K562 (cell line): Measurements from ENCODE around the gene TMEM106B. TPM values are rescaled to one million over a fixed set of nuclear protein-coding genes. Genes with fewer than 3 reads are reported as not detected.

Experiments used
- C11orf30 ChIP-seq: fragments of 450-650 bp; IDR thresholded peaks from 2 replicates; pipeline ENCODE4 v1.6.1; 2016; ENCODE audit warnings: low read depth, mild to moderate bottlenecking
- CHAMP1 ChIP-seq: fragments of 450-650 bp; IDR thresholded peaks from 2 replicates; pipeline ENCODE4 v1.6.1; 2016; ENCODE audit warnings: mild to moderate bottlenecking
- DACH1 ChIP-seq: fragments of 450-650 bp; IDR thresholded peaks from 2 replicates; pipeline ENCODE4 v1.6.1; 2018; ENCODE audit not compliant: partially characterized antibody
- DNMT1 ChIP-seq: fragments of 450-650 bp; IDR thresholded peaks from 2 replicates; pipeline ENCODE4 v1.6.1; 2016; ENCODE audit warnings: antibody characterized with exemption, mild to moderate bottlenecking
- FUS ChIP-seq: fragments of 200-400 bp; formaldehyde crosslinking; optimal IDR thresholded peaks from 2 replicates; pipeline ENCODE3; 2017; ENCODE audit warnings: low read depth, low read length
- KAT2B ChIP-seq: IDR thresholded peaks from one replicate; pipeline ENCODE4 v1.6.1; 2012; ENCODE audit warnings: low read depth, mild to moderate bottlenecking, control low read depth, inconsistent platforms, low read length, moderate library complexity
- KHSRP ChIP-seq: fragments of 450-650 bp; IDR thresholded peaks from 2 replicates; pipeline ENCODE4 v1.6.1; 2017
- KLF16 ChIP-seq: IDR thresholded peaks from 2 replicates; pipeline ENCODE4 v1.6.1; 2016; ENCODE audit warnings: antibody characterized with exemption
- MXI1 ChIP-seq: IDR thresholded peaks from 2 replicates; pipeline ENCODE4 v1.6.1; 2011; ENCODE audit warnings: low read depth, mild to moderate bottlenecking, improper control_type of control experiment, low read length
- MYC ChIP-seq, 2 experiments: fragments of 250-450 bp in 1 of 2; sonication (Bioruptor Pico) in 1 of 2; IDR thresholded peaks; 2 replicates each; pipeline versions ENCODE4 v1.5.1 to v1.6.1; 2012 to 2021; ENCODE audit warnings: low read depth in 2 of 2, borderline replicate concordance in 1 of 2, improper control_type of control experiment in 1 of 2, low read length in 1 of 2, mild to moderate bottlenecking in 1 of 2, moderate library complexity in 1 of 2
- POLR2G ChIP-seq: fragments of 200-400 bp; formaldehyde crosslinking; IDR thresholded peaks from 2 replicates; pipeline ENCODE4 v1.6.1; 2017; ENCODE audit warnings: low read depth, mild to moderate bottlenecking, antibody characterized with exemption, low read length, moderate library complexity
- SMARCE1 ChIP-seq: fragments of 450-650 bp; IDR thresholded peaks from 2 replicates; pipeline ENCODE4 v1.7.1; 2016; ENCODE audit warnings: mild to moderate bottlenecking
- THAP7 ChIP-seq: fragments of 250-450 bp; sonication (Bioruptor Pico); IDR thresholded peaks from 2 replicates; pipeline ENCODE4 v1.5.0; 2021
- ZBTB34 ChIP-seq: fragments of 250-450 bp; sonication (Bioruptor Pico); IDR thresholded peaks from 2 replicates; pipeline ENCODE4 v1.8.0; 2021; ENCODE audit warnings: mild to moderate bottlenecking, moderate library complexity
- ZBTB43 ChIP-seq: sonication (generic); formaldehyde crosslinking; IDR thresholded peaks from 2 replicates; pipeline ENCODE4 v1.8.0; 2023; ENCODE audit warnings: mild to moderate bottlenecking, missing genetic modification reagents
- ZNF12 ChIP-seq: sonication (generic); formaldehyde crosslinking; IDR thresholded peaks from 2 replicates; pipeline ENCODE4 v1.4.0; 2020; ENCODE audit warnings: mild to moderate bottlenecking, missing genetic modification reagents
- ZNF551 ChIP-seq: fragments of 250-450 bp; sonication (Bioruptor Pico); IDR thresholded peaks from 2 replicates; pipeline ENCODE4 v1.5.0; 2021; ENCODE audit warnings: mild to moderate bottlenecking, moderate library complexity
- ZNF780A ChIP-seq: fragments of 250-450 bp; sonication (Bioruptor Pico); IDR thresholded peaks from 2 replicates; pipeline ENCODE4 v1.5.0; 2021; ENCODE audit warnings: mild to moderate bottlenecking
- polyA plus RNA-seq, 8 experiments: library from polyadenylated mRNA; depleted of rRNA in 4 of 8; stranded (reverse) in 5 of 8; unstranded in 3 of 8; fragments of >200 nt; fragmentation: Nextera tagmentation in 2 of 8; fragmentation: Illumina TruSeq in 1 of 8; extraction: Ambion mirVana in 2 of 8; extraction: Trizol in 1 of 8; gene quantifications; 2 replicates each; pipeline versions ENCODE4 v1.2.1 to v1.2.3, GENCODE V29; 2011 to 2014; ENCODE audit warnings: inconsistent platforms in 1 of 8, missing spikeins in 1 of 8
- total RNA-seq, 7 experiments: library from RNA; depleted of rRNA in 6 of 7; stranded (reverse); fragments of >200 nt in 6 of 7; fragmentation: Illumina TruSeq in 2 of 7; extraction: Trizol in 2 of 7; gene quantifications; 2 replicates each; pipeline versions ENCODE4 v1.2.1 to v1.2.3, GENCODE V29; 2011 to 2021; ENCODE audit warnings: low replicate concordance in 1 of 7
- TF ChIP-seq, protein P1 (sequence below): fragments of 250-450 bp; sonication (Bioruptor Pico); IDR thresholded peaks from 2 replicates; pipeline ENCODE4 v1.4.0; 2020; ENCODE audit warnings: borderline replicate concordance
- TF ChIP-seq, protein P2 (sequence below): fragments of 450-650 bp; formaldehyde crosslinking; IDR thresholded peaks from 2 replicates; pipeline ENCODE4 v1.4.0; 2020; ENCODE audit warnings: mild to moderate bottlenecking

Gene TMEM106B
- total and polyA plus RNA-seq, 9 of the 15 experiments (the other 6 are each of a cell fraction or from before 2014, with no cell fraction given) = 8.6 to 30.4 (median 18.7) TPM

DNA sequence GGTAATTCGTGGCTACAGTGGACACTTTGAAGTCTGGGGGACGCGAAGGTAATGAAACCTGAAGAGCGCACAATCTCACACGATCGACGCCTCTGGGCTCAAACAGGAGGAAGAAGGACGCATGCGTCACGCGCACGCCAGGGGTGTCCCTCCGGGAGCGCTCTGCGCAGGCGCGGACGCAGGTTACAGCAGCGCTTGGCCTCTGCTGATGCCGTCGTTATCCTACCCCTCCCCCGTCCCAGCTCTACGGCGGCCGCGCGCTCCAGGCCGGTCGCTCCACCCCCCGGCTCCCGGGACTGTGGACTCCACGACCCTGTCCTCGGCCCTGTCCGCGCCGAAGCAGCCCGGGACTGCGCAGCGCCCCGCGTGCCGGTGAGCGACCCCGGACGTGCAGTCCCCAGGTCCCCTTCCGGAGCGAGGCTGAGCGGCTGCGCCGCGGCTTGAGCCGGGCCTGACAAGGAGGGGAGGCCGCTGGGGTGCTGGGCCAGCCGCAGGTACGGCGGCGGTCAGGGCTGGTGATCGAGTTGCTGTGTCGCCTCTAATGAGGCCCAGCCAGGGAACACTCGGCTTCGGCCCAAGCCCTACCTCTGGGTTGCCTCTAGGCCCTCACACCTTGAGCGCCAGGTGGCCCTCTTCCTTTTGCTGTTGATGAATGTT is at the start of gene TMEM106B (continued):
- TF ChIP-seq, protein P1, sequence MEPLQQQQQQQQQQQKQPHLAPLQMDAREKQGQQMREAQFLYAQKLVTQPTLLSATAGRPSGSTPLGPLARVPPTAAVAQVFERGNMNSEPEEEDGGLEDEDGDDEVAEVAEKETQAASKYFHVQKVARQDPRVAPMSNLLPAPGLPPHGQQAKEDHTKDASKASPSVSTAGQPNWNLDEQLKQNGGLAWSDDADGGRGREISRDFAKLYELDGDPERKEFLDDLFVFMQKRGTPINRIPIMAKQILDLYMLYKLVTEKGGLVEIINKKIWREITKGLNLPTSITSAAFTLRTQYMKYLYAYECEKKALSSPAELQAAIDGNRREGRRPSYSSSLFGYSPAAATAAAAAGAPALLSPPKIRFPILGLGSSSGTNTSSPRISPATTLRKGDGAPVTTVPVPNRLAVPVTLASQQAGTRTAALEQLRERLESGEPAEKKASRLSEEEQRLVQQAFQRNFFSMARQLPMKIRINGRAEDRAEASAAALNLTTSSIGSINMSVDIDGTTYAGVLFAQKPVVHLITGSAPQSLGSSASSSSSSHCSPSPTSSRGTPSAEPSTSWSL (CRISPR knock-in tag) = no peak
- TF ChIP-seq DNMT1 = no peak
- TF ChIP-seq CHAMP1 = no peak
- TF ChIP-seq KLF16 = 0 out of 2 replicates have a peak, but pooled peaks have one; percentile 48
- TF ChIP-seq ZBTB43 (CRISPR knock-in tag) = peak; percentile 84
- TF ChIP-seq ZNF12 (CRISPR knock-in tag) = no peak
- peak; percentile 69; the same call in 1 of the 2 replicates for TF ChIP-seq MYC (IDR thresholded peaks at IDR 0.05; ENCODE audit: low read depth, low read length)
- TF ChIP-seq MYC (CRISPR knock-in tag; IDR thresholded peaks at IDR 0.05; ENCODE audit: borderline replicate concordance, low read depth) = no peak
- no peak for TF ChIP-seq FUS
- no peak for TF ChIP-seq ZNF551 (CRISPR knock-in tag)
- no peak for TF ChIP-seq KAT2B
- peak; percentile 49; the same call in 1 of the 2 replicates for TF ChIP-seq THAP7 (CRISPR knock-in tag)
- no peak for TF ChIP-seq ZNF780A (CRISPR knock-in tag)
- no peak for TF ChIP-seq KHSRP
- TF ChIP-seq DACH1 = no peak
- no peak for TF ChIP-seq MXI1
- peak; percentile 79 for TF ChIP-seq C11orf30
- no peak for TF ChIP-seq SMARCE1
- TF ChIP-seq ZBTB34 (CRISPR knock-in tag) = no peak
- TF ChIP-seq POLR2G = peak; percentile 95
- TF ChIP-seq, protein P2, sequence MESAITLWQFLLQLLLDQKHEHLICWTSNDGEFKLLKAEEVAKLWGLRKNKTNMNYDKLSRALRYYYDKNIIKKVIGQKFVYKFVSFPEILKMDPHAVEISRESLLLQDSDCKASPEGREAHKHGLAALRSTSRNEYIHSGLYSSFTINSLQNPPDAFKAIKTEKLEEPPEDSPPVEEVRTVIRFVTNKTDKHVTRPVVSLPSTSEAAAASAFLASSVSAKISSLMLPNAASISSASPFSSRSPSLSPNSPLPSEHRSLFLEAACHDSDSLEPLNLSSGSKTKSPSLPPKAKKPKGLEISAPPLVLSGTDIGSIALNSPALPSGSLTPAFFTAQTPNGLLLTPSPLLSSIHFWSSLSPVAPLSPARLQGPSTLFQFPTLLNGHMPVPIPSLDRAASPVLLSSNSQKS = no peak
